ENCODE data around the gene TFDP3.
A peak's percentile ranks its signal among the peaks of the same experiment; 100 is the strongest.

TFDP3 gene, protein sequence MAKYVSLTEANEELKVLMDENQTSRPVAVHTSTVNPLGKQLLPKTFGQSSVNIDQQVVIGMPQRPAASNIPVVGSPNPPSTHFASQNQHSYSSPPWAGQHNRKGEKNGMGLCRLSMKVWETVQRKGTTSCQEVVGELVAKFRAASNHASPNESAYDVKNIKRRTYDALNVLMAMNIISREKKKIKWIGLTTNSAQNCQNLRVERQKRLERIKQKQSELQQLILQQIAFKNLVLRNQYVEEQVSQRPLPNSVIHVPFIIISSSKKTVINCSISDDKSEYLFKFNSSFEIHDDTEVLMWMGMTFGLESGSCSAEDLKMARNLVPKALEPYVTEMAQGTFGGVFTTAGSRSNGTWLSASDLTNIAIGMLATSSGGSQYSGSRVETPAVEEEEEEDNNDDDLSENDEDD

DNA sequence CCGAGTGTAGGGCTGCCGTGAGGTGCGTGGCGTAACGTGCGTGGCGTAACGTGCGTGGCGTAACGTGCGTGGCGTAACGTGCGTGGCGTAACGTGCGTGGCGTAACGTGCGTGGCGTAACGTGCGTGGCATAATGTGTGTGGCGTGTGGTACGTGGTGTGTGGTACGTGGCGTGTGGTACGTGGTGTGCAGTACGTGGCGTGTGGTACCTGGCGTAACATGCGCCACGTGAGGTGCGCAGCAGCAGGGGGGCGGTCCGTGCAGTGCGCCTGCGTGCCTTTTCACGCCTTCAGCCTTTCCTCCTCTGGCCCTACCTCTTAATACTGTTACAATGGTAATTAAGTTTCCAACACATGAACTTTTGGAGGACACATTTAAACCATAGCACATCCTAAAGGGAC, at the start of gene TFDP3:
Gene TFDP3, minus strand, starts transcription at position 26 of the 400 bp plus-strand sequence. CDS start 95 bp downstream, outside the sequence.
- DNase-seq: no peak

DNA sequence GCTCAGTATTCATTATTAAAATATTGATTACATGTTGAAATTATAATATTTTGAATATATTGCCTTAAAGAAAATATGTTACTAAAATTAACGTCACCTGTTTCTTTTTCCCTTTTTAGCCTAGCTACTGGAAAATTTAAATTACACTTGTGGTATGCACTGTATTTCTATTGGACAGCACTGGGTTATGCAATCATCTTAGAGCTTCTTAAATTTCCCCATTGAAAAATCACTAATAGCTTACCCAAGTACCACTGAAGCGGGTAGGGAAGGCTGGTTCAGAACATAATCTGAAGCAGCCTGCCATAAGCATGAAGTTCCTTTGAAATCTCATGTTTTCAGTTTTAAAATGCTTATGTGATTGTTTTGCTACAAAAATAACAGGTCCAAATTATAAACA, 49.5 kb upstream of the TFDP3 start:
- no peak for DNase-seq

DNA sequence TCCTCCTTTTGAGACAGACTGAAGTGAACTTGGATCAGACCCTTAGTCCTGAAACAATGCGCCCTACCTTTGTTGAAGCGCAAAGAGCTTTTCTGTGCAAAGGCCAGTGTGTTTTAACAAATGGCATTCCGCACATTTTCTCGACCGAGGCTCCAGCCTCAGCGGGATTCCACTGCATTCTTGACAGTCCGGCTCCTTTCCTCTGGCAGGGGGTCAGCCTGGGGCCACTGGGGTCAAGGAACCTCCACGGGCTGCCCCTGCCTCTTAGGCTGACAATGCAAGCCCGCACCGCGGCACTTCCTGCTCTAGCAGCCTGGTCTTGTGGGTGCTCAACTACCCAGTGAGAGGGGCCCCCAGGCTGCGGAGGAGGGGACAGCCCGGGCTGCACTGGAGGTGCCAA, 47.2 kb upstream of the TFDP3 start:
- peak in 1 of 3 donors; percentile 3 for DNase-seq

DNA sequence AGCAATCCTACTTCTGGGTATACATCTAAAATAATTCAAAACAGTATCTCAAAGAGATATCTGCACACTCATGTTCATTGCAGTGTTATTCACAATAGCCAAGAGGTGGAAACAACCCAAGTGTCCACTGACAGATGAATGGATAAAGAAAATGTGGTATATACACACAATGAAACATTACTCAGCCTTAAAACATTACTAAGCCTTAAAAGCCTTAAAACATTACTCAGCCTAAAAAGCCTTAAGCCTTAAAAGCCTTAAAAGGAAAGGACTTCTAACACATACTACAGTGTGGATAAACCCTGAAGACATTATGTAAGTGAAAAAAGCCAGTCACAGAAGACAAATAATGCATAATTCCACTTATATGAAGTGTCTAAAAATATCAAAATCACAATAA, 40.3 kb upstream of the TFDP3 start:
- DNase-seq: no peak

DNA sequence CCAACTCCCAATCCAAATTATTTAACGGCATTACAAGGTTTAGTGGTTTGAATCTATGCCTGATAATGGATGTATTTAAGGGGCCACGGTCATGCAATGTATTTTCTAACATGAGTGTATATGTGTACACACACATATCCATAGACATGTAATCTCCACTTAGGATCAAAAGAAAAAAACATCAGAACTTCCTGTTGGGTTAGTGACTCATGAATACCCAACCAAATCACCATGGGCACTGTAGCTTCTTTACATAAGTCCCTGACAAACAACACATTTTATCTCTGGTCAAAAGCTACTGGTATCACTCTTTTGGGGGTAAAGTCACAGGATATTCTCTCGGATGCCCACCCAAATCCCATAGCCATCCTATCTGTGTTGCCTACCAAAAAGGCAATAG, 36.5 kb upstream of the TFDP3 start:
- DNase-seq: no peak

DNA sequence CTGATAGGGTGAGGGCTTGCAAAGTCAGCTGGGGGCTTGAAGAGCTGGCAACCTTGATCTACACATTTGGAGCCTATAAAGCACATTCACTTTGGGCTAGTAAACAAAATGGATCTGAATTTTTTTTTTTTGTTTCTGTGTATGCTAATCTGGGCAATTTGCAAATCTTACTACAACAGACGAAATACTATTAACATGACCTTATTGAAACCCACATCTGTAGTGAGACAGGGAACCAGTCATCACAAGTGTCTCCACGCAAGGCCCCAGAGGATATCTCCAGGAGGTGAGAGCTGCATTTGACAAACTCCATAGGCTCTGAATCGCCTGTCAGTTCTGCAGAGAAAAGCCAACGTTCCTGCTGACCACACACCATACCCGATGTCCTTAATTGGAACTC, 33.0 kb upstream of the TFDP3 start:
- DNase-seq: no peak

DNA sequence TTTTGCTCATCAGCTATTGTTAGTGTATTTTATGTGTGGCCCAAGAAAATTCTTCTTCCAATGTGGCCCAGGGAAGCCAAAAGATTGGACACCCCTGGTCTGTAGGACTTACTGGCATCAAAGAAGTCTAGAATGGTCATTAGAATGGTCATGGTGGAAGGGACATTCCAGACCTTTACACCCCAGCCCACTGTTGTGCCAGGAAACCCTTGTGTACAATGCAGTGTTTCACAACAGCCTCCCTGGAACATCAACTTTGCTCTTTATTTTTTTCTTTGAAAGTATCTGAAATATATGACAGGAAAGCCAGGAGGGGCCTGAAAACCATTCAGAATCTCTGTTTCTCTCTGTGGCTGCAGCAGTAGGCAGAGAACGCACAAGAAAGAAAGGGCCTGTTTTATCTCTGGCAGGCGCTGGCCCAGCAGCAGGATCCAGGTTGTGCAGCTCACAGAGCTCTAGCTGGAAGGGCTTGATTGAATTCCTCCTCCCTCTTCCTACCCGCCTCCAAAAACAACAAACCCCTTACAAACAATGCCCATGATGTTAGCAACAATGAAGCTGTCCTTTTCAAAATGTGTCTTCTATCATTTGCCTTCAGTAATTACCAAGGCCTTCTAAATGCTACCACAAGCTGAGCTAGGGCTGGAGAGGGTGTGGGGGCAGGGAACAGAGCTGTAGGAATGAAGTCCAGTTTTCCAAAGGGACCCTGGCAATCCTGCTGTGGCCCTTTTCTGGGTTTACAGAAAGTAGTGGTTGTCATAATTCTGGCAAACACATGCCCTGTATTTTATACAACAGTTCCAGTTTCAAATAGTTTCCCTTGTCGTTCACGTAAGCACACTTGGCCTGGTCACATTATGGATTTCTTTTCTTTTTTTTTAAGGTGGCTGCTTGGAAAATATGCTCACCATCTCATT, 32.3 kb upstream of the TFDP3 start:
- DNase-seq: no peak

DNA sequence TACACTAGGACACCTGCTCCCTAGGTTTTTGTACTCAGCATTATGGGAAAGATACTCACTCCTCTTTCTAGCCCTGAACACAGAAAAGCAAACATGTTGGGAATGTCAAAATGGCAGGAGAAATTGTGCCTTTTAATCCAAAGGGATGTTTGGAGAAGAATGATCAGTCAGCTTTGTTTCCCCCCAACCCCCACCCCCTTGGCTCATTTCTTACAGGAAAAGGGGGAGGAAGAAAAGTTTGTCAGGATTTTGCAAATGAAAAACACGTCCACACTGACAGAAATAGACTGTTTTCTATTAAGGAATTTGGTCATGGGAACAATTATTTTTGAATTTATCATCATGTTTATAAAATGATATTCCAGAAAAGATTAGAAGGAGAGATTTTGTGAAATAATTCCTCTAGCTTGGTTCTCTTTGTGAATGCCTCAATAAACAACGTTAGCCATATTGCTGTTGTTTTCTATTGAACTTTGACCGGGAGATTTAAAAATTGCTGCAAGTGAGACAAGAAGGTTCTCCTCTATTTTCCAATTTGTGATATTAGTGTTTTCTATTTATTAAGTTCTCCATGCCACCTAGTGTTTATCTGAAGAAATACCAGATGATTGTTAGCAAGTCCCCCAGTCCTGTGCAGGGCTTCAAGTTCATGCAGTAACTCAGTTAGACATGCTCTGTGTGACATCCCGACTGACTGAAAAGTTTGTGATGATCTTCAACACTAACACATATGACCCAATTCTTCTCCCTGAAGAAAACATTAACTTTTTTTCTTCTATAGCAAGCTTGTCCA, 31.3 kb upstream of the TFDP3 start:
- DNase-seq: no peak

DNA sequence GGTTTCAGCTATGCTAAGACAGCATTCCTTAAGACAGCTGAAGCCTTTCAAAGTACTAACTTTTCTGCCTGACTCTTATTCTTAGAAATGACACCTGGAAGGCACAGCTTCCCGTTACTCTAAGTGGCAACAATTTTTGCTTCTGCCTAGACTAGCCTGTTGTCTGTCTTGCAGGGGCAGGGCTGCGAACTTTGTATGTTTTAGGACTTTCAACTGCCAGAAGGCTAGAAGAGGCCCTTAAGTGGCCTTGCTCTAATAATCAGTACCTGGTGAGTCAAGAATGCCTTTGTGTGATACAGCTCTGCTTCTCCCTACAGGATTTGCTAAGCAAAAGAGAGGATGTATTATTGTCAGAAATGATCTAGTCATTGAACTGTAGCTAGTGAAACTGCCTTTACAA, 30.0 kb upstream of the TFDP3 start:
- no peak for DNase-seq

DNA sequence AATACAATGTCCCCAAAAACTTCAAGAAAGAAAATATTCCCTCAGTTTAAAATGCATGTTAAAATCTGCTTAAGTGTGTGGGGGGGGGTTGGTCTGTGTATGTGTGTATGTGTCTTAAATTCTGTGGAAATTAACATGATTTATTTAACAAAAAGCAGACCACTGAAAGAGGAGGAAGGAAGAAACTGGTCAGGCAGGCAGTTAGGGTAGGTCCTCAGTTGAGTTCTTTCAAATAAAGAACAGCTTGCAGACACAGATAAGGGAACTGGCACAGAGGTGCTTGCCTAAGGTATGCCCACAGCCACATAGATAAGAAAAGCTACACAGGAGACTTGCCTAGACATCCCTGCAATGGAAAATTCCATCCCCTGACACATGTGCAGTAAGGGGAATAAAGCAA, 28.8 kb upstream of the TFDP3 start:
- DNase-seq: no peak

DNA sequence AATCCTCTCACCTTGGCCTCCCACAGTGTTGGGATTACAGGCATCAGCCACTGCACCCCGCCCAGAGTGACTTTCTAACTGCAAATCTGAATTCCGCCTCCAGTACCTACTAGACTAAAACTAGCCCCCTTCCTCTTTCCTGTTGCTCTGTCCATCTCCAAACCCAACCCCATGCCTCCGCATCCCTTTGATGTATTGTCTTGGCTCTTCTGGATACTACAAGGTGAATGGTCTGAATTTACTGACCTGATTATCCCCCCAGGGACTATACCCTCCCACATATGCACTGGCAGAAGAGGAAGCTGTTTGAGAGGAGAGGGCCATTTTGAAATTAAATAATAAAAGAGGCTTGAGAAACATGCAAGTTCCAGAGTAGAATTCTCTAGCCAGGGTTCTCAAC, 17.7 kb upstream of the TFDP3 start:
- DNase-seq: no peak

DNA sequence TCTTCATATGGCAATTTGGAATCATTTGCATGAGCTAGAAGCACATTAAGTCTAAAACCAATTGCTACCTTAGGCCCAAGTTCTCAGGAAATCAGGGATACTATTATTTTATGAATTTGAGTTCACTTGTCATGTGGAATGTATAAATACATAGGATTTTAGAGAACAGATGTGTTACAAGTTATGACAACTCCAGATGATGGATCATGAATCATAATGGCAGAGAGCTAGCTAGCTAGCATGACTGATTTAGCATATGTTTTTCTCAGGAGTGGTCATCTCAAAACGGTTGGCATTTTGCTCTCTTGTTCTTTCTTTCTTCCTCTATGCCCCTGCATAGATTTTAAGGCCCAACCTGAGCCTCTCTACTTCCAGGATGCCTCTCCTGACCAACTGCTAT, 14.2 kb upstream of the TFDP3 start:
- no peak for DNase-seq

DNA sequence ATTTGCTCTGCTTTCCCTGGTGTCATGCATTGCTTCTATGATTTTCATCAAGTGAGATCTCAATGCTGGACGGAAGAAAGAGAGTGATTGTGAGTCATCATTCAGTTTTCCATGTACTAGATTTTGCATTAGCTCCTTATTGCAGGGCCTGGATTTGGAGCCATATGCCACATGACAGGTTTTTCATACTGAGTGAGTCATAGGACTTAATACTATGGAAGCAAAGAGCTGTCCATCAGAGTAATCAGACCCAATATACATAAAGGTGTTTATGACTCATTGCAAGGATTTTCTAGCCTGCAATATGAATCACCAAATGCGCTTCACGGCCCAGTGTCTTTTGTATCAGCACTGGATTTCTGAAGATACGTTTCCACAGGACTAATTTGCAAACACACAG, 11.2 kb upstream of the TFDP3 start:
- DNase-seq: no peak

DNA sequence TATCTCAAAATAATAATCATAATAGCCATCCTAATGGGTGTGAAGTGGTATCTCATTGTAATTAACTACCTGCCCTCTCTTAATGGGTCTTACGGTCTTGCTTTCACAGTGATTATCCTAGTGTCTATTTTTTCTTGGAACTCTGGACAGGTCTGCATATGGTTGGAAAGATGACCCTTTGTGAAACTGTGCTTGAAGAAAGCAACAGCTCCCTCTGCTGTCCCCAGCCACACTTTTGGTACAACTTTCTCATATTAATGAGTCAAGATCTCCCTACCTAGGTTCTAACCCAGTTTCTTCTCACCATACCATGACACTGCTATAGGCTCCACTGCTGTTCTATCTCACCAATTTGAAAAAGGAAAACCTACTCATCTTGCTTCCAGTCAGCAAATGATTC, 2.4 kb downstream of the TFDP3 start:
- DNase-seq: peak in 1 of 3 donors; percentile 3

DNA sequence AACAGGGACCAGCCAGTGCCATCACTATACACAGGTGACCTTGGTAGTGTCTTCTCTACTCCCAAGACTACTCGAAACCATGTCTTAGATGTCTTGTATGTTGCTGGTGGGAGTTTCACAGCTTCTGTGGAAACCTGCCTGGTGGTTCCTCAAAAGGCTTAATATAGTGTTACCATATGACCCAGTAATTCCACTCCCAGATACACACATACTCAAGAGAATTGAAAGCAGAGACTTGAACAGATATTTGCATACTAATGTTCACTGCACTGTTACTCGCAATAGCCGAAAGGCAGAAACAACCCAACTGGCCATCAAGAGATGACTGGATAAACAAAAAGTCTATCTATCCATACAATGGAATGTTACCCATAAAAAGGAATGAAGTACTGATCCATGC, 3.1 kb downstream of the TFDP3 start:
- no peak for DNase-seq

DNA sequence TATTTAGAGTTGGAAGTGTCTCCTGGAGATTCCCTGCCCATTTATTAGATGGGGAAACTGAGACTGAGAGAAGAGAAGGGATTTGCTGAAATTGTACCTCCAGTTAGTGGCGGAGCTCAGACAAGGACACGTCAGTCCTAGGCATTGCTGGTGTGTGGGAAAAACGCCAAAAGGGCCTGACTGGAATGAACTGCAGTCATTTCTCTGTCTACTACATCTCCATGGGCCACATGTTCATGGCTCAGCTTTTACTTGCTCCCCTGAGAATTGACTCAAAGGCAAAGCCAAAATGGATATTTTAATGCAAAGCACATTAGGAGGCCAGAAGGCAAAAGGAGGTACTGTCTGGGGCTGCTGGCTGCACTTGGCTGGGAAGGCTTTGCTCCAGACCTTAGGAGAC, 3.9 kb downstream of the TFDP3 start:
- DNase-seq: no peak

DNA sequence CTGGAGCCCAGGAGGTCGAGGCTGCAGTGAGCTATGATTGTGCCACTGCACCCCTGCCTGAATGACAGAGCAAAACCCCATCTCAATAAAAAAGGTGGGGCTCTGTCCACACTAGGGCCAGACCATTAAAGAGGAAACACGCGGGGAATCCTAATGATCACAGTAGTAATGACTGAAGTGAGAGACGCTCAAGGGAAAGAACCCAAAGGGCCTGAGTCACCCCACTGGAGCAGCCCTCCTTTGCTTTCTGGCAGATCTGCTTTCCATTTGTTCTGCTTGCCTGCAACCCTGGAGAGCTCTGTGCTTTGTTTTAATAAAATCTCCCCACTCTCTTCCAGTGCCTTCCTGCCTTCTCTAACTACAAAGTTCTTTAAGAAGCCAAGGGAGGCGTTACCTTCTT, 5.0 kb downstream of the TFDP3 start:
- no peak for DNase-seq

DNA sequence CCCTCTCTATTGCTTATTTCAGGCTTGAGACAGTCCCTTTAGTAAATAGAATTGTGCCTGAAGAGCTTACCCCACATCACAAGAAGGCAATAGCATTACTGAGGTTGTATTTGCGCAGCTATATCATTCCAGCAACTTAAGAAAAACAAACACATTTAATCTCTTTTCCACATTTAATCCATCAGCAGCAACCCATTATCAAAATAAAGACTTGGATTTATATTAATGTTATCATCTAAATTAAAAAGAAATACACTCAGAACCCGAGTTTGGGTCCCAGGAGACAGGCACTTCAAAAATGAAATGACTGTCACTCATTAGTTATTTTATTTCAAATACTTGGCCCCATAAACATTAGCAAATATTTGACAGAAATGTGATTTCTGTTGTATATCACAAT, 10.4 kb downstream of the TFDP3 start:
- DNase-seq: no peak

DNA sequence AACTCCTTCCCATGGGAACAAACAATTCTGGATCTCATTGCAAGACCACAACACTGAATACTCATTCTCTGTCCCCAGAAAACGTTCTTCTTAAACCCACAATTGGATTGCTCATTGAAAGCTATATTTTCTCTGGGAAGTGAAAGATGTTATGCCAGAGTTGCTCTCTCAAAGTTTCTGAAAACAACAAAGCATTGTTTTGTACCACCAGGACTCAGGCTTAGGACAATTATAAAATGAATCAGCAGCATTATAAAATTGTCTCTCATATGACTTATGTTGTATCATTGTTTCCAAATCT, 26.5 kb downstream of the TFDP3 start:
- DNase-seq: no peak

DNA sequence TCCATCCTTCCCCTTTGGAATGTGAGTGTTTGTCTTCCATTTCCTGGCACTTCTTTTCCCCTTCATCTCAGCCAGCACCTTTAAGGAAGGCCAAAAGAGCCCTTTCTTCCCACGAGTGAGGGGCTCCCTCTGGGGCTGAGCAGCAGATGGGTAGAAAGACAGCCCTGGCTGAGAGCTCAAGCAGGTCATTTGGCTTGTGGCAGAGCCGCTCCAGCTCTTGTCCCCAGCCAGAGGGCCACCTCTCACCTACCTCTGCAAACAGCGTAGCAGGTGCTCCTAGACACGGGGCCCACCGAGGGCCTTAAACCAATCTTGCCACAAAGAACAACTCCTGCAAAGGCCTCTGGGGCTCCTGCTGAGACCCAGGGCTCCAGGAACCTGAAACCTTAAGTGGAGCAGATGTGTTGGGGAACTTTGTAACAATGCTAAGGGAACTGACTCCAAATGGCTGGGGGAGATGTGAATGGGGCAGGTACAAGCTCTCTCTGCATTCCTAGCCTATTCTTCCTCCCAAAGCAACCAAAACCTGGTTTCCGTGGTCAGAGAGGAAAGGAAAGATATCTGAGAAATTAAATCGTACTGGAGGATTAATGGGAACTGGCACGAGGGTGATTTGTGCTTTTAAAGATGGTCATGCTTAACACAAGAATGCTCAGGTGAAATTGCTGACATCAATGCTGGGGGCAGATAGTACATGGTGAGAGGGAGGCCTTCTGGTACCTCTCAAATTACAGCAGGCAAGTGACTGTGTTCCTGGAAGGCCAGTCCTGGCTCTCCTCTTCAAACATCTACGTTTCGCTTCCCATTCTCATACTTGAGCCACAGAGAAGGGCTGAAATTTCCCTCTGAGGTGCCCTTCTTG, 27.0 kb downstream of the TFDP3 start:
- no peak for DNase-seq

DNA sequence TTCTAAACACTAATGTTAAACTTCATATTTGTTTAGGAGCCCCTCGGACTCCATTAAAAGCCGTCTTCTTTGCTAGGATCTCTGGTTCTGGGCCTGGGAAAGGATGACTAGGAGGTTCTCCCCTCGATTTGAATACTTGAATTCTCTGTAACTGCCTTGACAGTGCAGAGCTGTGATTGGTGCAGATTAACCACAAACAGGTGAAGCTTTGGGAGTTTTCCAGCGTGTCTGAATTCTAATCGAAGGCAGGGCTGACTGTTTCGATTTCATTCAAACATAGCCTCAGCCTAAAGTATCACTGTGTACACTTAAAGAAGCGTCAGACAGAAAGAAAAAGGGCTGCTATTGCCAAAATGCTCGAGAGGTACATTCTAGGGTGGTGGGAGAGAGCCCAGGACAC, 29.0 kb downstream of the TFDP3 start:
- no peak for DNase-seq

DNA sequence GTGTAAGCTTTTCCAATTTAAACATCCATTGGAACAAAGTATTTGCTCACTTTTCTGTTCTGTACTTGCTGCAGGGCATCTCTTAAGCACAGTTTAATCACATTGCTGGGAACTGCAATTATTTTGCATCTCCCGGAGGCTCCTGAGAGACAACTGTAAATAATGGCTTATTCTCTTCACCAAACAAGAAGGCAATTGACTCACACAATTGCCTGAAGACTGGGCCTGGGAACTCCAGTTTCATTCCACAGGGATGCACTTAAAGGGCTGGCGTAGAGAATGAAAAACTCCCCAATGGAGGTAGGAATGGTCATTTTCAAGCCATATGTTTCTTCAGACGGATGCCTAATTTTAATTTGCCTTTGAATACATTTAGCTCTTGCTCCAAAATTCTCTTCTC, 29.5 kb downstream of the TFDP3 start:
- DNase-seq: no peak

DNA sequence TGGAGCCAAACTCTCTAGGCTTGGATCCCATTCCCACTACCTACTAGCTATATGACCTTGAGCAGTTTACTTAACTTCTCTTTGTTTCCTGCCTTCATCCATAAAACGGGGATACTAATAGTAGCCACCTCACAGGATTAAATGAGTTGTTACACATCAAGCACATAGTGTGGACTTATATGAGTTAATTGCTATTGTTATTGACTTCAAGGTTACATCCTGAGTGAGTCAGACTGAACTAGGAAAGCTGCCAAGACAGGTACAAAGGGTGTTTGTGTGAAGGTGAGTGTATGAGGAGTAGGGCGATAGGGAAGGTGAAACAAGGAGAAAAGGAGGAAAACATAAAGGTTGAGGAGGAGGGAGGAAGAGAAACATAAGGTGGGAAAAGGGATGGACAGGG, 32.2 kb downstream of the TFDP3 start:
- DNase-seq: no peak
